Stimulated activated CD4-positive, alpha-beta T cell treated with anti-CD3 and anti-CD28 coated beads, Interleukin-15, amount 100 ng/mL, for 48 hours (primary cell): Measurements from ENCODE around the gene ADCY5.

Experiments
- DNase-seq, 2 donors: peaks; one replicate each; pipeline ENCODE4 v3.0.0-alpha.2; 2020; ENCODE audit warnings: low read depth in 2 of 2

ADCY5 gene

GRCh38 chr3:123301331-123302184 is 147.3 kb downstream of the ADCY5 start:
- no peak for DNase-seq

GRCh38 chr3:123300583-123300982 is 148.3 kb downstream of the ADCY5 start:
- no peak for DNase-seq

- no peak for DNase-seq
Observed at GRCh38 chr3:123300056-123300455, 148.8 kb downstream of the ADCY5 start.

- DNase-seq, result no peak
Observed at GRCh38 chr3:123299581-123299980, 149.3 kb downstream of the ADCY5 start.

GRCh38 chr3:123298903-123299302 is 150.0 kb downstream of the ADCY5 start:
- DNase-seq, result no peak

GRCh38 chr3:123297627-123297899 is 151.3 kb downstream of the ADCY5 start:
- no peak for DNase-seq

GRCh38 chr3:123296836-123297626 is 151.9 kb downstream of the ADCY5 start:
- no peak for DNase-seq

GRCh38 chr3:123296261-123296660 is 152.6 kb downstream of the ADCY5 start:
- DNase-seq, result no peak

GRCh38 chr3:123295901-123296250 is 153.0 kb downstream of the ADCY5 start:
- DNase-seq, result no peak

- DNase-seq, result no peak
Observed at GRCh38 chr3:123295171-123295900, 153.6 kb downstream of the ADCY5 start.

GRCh38 chr3:123294296-123294938 is 154.5 kb downstream of the ADCY5 start:
- DNase-seq, result no peak

GRCh38 chr3:123292321-123293310 is 156.3 kb downstream of the ADCY5 start:
- DNase-seq, result no peak

- DNase-seq, result no peak
Observed at GRCh38 chr3:123291404-123291803, 157.5 kb downstream of the ADCY5 start.

- DNase-seq, result no peak
Observed at GRCh38 chr3:123290962-123291361, 157.9 kb downstream of the ADCY5 start.

GRCh38 chr3:123290107-123290930 is 158.6 kb downstream of the ADCY5 start:
- DNase-seq, result no peak

GRCh38 chr3:123289391-123290106 is 159.3 kb downstream of the ADCY5 start:
- DNase-seq, result no peak

- DNase-seq, result no peak
Observed at GRCh38 chr3:123287962-123288302, 161.0 kb downstream of the ADCY5 start.

GRCh38 chr3:123287051-123287961 is 161.6 kb downstream of the ADCY5 start:
- DNase-seq, result no peak
